PC-3 (cell line): ENCODE measurements around the gene PRKRA.

Source experiments
- CTCF ChIP-seq: fragments of 300-600 bp; sonication (generic); conservative IDR thresholded peaks from 2 replicates; pipeline ENCODE4 v1.5.1; 2017; ENCODE audit warnings: antibody characterized with exemption, low read depth, mild to moderate bottlenecking, low read length
- EZH2 ChIP-seq: fragments of 300-600 bp; sonication (generic); IDR thresholded peaks from one replicate; pipeline ENCODE4 v1.6.1; 2017; ENCODE audit warnings: antibody characterized with exemption, mild to moderate bottlenecking, low read length; ENCODE audit not compliant: unreplicated experiment

DNA sequence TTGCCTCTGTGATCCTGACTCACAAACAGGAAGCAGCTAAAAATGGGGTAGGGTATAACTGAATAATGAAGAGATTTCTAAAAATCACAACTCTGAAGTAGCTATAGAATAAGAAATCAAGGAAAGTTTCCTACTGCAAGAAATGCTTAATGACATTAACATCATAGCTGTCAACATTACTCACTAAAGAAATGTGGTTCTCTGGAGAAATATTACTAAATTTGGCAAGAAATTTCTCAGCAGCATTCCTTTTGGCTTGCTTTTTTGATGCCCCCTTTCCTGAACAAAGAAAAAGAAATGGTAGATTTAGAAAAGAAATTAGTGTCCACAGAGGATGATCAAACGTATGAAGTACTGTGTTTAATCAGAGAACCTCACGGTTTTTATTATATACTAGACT is 9.5 kb downstream of the PRKRA start:
- TF ChIP-seq CTCF (no peak), EZH2 (no peak)
